ENCODE results near the gene SDCCAG8. TPM values are rescaled to one million over a fixed set of nuclear protein-coding genes. Genes with fewer than 3 reads are reported as not detected.

SDCCAG8 gene
- total RNA-seq, 1 experiment from 2014 or later: 10.0 TPM

DNA sequence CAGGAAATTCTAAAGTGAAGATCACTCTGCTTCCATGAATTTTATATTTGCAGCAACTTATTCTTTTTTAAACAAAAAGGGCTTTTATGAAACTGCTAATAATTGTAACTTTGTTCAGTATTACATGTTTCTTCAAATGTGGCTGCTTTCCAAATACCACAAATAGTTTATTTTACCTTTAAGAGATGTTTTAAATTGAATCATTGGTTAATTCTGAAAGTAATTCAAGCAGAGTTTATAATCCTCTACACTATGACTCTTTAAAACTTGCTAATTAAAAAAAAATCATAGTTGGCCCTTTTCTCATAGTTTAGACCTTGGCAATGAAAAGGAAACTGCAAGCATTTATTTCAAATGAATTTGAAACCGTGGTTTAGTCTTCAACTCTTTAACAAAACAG lies 59.6 kb downstream of the SDCCAG8 start:
- no peaks in the 10 kb centered on the region for H3K9me3 ChIP-seq (ENCODE audit: control insufficient read depth, low read depth, low read length)
- H3K79me2 ChIP-seq (ENCODE audit: insufficient read depth, low read length): no peaks in the 10 kb centered on the region
- TF ChIP-seq, protein P1, sequence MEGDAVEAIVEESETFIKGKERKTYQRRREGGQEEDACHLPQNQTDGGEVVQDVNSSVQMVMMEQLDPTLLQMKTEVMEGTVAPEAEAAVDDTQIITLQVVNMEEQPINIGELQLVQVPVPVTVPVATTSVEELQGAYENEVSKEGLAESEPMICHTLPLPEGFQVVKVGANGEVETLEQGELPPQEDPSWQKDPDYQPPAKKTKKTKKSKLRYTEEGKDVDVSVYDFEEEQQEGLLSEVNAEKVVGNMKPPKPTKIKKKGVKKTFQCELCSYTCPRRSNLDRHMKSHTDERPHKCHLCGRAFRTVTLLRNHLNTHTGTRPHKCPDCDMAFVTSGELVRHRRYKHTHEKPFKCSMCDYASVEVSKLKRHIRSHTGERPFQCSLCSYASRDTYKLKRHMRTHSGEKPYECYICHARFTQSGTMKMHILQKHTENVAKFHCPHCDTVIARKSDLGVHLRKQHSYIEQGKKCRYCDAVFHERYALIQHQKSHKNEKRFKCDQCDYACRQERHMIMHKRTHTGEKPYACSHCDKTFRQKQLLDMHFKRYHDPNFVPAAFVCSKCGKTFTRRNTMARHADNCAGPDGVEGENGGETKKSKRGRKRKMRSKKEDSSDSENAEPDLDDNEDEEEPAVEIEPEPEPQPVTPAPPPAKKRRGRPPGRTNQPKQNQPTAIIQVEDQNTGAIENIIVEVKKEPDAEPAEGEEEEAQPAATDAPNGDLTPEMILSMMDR (conservative IDR thresholded peaks at IDR 0.05): no peak
- no peaks in the 10 kb centered on the region for H3K9me3 Mint-ChIP-seq
- peaks cover 0 to 5% (median 5%) of the 10 kb centered on the region in 3 experiments; a peak in 4 of 7 replicates for H3K36me3 Mint-ChIP-seq (ENCODE audit: insufficient read depth in 1 of 3, low read depth in 3 of 3)
- H2BK15ac ChIP-seq (ENCODE audit: low read depth, low read length): no peak overlapping the region
- no peak overlapping the region for H2BK120ac ChIP-seq (ENCODE audit: low read depth, low read length, poor library complexity, severe bottlenecking)
- no peak for DNase-seq
- H3K79me1 ChIP-seq (ENCODE audit: insufficient read depth, low read depth, low read length, poor library complexity, severe bottlenecking): no peaks in the 10 kb centered on the region
- no peaks in the 10 kb centered on the region for H4K20me1 ChIP-seq (ENCODE audit: control insufficient read depth, insufficient read depth, insufficient read length)
- H2AFZ ChIP-seq (ENCODE audit: low read length): no peak overlapping the region
- H2BK12ac ChIP-seq (ENCODE audit: insufficient read length, low read depth, low read length): no peak overlapping the region
- H3T11ph ChIP-seq (ENCODE audit: low read length): no peak overlapping the region
- H3K23me2 ChIP-seq (ENCODE audit: insufficient read length, low read depth, low read length, poor library complexity, severe bottlenecking): no peaks in the 10 kb centered on the region
- H3K4me1 Mint-ChIP-seq: peaks cover 17 to 28% of the 10 kb centered on the region in 2 experiments
- no peaks in the 10 kb centered on the region for H3K4me1 ChIP-seq (ENCODE audit: insufficient read depth, low read length)
- H3K9ac ChIP-seq (ENCODE audit: extremely low read depth, insufficient read length, low read length): no peak overlapping the region
- H3K27ac Mint-ChIP-seq: no peak overlapping the region
- no peak overlapping the region for H3K56ac ChIP-seq (ENCODE audit: insufficient read length, low read depth, low read length)
- H2BK5ac ChIP-seq (ENCODE audit: insufficient read length, low read length): no peak overlapping the region
- no peak overlapping the region for H2AK5ac ChIP-seq (ENCODE audit: insufficient read length, low read length)
- H3K18ac ChIP-seq (ENCODE audit: insufficient read length, low read depth, low read length): no peak overlapping the region
- H4K91ac ChIP-seq (ENCODE audit: insufficient read length, low read depth, low read length): no peak overlapping the region
- WGBS (ENCODE audit: extremely low coverage, insufficient read length, low lambda C conversion rate): no CpG with 5 or more reads among the region's 1 CpG
- H4K8ac ChIP-seq (replicated peaks; ENCODE audit: insufficient read length, low read depth, low read length): no peak overlapping the region
- no peaks in the 10 kb centered on the region for H3K27me3 Mint-ChIP-seq (ENCODE audit: low read depth)
- H2BK20ac ChIP-seq (ENCODE audit: low read depth, low read length, poor library complexity, severe bottlenecking): no peak overlapping the region
- H3K14ac ChIP-seq (ENCODE audit: insufficient read depth, low read length): no peak overlapping the region
- no peak overlapping the region for H3K27ac ChIP-seq (ENCODE audit: insufficient read length, low read depth, low read length)
- no peak overlapping the region for H3K4me3 Mint-ChIP-seq
- H3K4me2 ChIP-seq (ENCODE audit: insufficient read depth, insufficient read length, low read length): no peak overlapping the region
- H3K4ac ChIP-seq (ENCODE audit: low read depth, low read length): no peak overlapping the region
- no peak overlapping the region for H4K5ac ChIP-seq (ENCODE audit: insufficient read length, low read depth, low read length)
- no peaks in the 10 kb centered on the region for H3K27me3 ChIP-seq (ENCODE audit: insufficient read depth, low read length)
- no peak overlapping the region for H3K23ac ChIP-seq (ENCODE audit: insufficient read length, low read depth, low read length)
